GM19467 (cell line): ENCODE results near the gene LEF1.
"Not testable (repeated sequence)": the region's sequence is repeated elsewhere in the genome, so short reads cannot be mapped to it uniquely, and the experiment has no call there.

Source experiments
- ATAC-seq: cut with Tn5 transposase; IDR thresholded peaks from one replicate; pipeline ENCODE4 v1.9.1; 2021; ENCODE audit warnings: mild to moderate bottlenecking, moderate library complexity; ENCODE audit not compliant: unreplicated experiment

The LEF1 gene

DNA sequence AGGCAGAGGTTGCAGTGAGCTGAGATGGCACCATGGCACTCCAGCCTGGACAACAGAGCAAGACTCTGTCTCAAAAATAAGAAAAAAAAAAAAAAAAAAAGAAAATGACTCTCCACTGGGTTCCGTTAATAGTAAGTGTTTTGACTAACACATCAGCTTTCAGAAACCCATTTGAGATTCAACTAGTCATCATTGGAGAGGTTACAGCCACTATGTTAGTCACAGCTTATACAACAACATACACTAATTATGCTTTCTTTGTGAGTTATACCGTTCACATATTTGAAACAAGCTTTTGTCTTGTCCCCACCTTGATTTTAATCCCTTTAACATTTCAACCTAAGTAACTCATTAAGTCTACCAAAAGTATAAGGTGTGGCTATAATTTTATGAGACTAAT is 130.8 kb downstream of the LEF1 start:
- ATAC-seq, result no peak

- ATAC-seq, result peak; percentile 95
Measured at GRCh38 chr4:108036213-108036612, 132.5 kb downstream of the LEF1 start.

- no peak for ATAC-seq
Measured at GRCh38 chr4:108035691-108036090, 133.0 kb downstream of the LEF1 start.

GRCh38 chr4:108034565-108034964 is 134.2 kb downstream of the LEF1 start:
- ATAC-seq, result no peak

- ATAC-seq, result no peak
Measured at GRCh38 chr4:108033348-108033747, 135.4 kb downstream of the LEF1 start.

- ATAC-seq, result no peak
Measured at GRCh38 chr4:108031427-108032083, 137.2 kb downstream of the LEF1 start.

GRCh38 chr4:108030332-108030731 is 138.4 kb downstream of the LEF1 start:
- peak; percentile 94 for ATAC-seq

- no peak for ATAC-seq
Measured at GRCh38 chr4:108029731-108030130, 139.0 kb downstream of the LEF1 start.

DNA sequence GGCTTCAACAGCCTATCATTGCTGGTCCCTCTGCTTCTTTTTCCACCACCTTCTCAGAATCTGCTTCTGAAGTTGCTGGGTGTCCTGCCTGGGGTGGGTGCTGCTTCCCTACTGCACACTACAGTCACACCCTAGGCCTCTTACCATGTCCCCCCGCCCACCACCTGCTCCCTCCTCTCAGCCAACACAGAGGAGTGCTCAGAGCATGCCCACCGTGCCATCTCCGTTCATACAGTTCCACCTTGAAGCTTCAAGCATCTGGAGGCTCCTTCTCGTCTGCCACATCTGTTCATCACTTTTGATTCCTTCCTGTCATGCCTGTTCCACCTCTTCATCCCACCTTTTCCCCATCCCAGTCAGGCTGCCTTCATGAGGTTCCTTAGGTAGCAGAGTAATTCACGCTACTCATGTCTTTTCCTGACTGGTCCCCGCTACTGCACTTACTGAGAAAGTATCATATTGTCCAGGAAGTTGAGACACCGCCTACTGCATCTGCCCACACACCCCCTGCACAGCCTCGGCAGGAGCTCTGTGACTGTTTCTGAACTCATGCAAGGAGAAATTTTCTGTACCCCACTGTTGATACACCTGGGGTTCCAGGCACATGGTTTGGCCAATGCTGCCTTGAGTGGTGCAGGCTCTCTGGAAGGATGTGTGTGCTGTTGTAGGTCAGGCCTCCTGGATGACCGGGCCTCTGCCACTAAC is 139.6 kb downstream of the LEF1 start:
- no peak for ATAC-seq

DNA sequence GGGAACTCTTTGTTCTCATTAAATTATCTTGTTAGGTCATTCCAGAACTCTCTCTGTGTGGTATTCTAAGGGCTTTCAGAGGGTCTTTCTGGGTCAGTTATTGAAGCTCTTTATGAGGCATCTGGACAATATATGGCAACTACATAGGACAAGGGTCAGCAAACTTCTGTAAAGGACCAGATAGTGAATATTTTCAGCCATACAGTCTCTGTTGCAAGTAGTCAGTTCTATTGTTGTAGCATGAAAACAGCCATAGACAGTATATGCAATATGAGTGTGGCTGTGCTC is 143.9 kb downstream of the LEF1 start:
- no peak for ATAC-seq

DNA sequence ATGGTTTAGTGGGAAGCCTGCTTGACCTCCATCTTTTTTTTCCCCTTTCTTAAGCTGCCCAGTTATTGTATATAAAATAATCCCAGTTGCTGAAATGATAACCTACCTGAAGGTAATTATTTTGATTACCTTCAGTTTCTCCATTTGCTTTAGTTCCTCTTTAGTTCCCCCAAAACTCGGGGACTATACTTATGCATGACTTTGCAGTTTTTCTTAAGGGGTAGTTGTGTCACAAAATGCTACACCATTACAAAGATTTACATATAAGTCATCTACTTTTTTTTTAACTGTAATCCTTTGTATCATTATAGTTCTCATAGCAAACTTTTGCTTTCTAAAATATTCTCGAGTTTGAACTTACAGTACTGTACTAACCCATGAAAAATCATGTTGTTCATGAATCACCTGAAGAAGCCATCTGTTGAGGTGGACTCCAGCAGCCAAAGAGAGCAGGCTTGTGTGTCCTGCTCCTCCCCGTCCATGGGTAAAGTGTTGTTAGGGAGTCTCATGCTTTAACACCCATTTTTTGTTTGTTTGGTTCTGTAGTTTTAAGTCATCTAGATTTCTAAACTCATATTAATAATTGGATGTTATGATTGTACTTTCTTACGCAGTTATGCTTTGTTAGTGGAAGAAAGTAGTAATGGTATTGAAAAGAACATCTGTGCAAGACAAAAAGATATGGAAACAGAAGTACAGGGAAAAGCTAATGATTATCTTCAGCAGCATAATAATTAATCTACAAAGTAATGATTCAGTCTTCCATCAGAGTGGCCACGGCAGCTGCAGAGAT is 144.5 kb downstream of the LEF1 start:
- no peak for ATAC-seq

DNA sequence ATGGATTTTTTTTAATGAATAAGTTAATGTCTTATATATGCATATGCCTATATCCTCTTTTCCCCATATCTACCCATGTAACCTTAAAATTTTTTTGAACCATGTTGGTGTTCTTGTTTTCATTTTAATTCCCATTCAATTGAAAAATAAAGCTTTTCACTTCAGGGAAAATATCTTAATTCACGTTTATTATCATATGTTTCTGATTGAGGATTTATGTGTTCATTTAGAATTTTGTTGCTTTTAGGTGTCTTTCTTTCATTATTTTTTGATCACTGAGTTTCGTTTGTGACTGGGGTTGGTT is 149.9 kb downstream of the LEF1 start:
- no peak for ATAC-seq

DNA sequence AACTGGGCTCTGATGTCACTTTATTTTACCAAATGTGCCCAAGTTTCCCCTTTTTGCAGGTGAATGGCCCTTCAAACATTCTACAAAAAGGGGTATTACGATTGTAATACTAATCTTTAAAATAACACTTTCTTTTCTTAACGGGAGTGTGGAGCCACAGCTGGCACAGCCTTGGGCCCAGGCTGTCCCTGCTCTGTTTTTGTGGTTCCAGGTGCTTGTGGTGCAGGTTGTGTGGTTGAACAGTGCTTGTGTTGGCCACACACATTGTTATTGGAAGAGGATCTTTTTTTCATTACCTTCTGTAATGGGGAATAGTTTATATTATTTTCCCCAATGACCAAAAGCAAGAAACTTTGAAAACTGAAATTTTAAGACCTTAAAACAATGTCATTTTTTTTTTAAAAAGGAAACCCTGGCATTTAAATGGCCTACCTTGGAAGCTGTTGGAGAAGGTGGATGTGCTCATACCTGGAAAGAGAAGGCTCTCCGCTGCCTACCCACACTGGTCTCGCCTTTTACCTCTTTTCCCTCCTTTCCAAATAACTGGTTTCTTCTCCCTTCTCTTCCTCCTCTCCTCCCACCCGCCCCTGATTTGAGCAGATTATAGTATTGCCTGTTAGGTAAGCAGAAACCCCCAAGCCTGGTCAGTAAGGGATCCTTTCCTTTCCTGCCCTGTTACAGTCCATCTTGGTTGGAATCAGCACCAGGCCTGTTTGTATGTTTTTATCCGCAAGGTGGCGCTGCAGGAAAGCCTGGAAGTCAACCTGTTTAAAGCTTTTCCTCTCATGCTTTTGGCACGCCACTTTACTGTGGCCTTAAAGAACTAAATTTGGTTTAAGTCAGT is 150.5 kb downstream of the LEF1 start:
- ATAC-seq, result peak; percentile 68

- ATAC-seq, result no peak
Measured at GRCh38 chr4:108013955-108014354, 154.8 kb downstream of the LEF1 start.

GRCh38 chr4:108013327-108013726 is 155.4 kb downstream of the LEF1 start:
- ATAC-seq, result no peak

- not testable (repeated sequence) for ATAC-seq
Measured at GRCh38 chr4:108012382-108012781, 156.3 kb downstream of the LEF1 start.

DNA sequence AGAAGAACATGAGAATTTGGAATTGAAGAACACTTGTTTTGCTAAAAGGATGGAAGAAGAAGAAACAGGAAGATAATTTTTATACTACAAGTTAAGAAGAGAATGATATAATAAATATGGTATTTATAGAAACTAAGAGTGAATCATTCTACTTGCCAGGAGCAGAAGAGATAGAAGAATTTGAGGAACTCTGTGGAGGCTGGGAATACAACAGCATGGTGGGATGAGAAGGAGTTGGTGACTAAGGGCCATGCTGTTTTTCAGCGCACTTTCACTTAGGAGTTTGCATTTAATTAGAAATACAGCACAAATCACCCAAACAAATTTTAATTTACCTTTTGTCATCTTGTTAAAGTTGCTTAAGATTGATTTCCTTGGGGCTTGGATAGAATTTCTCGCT is 158.6 kb downstream of the LEF1 start:
- ATAC-seq, result no peak

GRCh38 chr4:108008721-108009120 is 160.0 kb downstream of the LEF1 start:
- ATAC-seq, result no peak

DNA sequence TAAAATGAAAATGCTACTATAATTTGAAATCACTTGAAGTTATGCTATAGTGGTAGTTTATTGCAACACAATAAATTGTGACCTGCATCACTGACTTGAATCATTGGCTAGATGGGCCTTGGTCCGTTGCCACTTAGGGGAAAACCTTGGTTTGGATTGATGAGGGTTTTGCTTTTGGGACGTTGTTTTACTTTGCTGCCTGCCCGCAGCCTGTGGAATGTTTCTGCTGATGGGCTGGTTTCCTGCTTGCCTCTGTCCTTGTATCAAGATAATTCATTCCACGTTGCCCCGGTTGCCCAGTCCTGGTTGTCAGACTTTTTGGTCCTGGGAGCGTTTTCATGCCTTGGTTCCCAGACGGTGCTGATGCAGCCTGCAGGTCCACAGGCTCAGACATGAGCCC is 160.7 kb downstream of the LEF1 start:
- no peak for ATAC-seq

DNA sequence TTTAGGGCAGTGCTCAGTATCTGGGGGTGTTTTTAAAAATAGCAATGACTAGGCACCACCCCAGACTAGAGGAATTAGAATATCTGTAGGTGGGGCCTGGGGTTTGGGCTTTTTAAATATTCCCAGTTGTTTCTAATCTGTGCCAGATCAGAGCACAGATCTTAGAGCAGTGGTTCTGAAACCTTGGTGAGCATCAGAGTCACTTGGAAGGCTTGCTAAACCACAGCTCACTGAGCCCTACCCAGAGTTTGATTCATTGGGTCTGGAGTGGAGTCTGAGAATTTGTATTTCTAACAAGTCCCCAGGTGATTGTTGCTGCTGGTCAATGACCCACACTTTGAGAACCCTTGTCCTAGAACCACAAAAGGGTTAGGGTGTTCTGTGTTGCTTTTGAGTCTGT is 162.4 kb downstream of the LEF1 start:
- ATAC-seq, result no peak

DNA sequence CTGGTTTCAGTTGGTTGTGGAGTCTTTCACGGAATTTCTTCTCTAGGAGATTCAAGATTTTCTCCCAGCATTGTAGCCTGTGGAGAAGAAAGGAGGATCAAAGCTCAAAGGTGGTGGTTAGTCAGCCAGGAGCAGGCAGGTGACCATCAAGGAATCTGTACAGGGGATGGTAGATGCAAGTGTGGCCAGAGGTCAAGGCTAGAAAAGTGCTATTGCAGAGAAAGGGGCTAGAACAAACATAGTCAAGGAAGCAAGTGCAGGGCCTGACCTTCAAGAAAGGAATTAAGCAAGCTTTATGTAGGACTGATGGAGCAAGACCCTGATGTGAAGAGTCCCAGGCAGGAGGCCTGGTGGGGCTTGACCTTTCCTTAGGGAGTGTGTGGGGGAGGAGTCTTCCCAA is 162.9 kb downstream of the LEF1 start:
- no peak for ATAC-seq
